ENCODE data around the gene MT1B.

DNA sequence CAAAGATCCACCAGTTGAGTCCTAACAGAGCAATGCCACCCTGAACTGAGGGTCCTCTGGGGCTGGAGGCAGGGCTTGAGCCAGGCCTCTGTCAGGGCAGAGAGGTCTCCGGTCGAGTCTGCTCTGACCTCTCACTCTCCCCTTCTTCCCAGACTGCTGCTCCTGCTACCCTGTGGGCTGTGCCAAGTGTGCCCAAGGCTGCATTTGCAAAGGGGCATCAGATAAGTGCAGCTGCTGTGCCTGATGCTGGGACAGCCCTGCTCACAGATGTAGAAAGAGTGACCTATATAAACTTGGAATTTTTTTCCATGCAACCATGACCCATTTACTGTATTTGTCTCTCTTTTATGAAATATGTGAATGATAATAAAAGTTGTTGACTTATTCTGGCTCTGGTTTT, 2.4 kb upstream of the MT1B start:
- TF ChIP-seq, protein P1, sequence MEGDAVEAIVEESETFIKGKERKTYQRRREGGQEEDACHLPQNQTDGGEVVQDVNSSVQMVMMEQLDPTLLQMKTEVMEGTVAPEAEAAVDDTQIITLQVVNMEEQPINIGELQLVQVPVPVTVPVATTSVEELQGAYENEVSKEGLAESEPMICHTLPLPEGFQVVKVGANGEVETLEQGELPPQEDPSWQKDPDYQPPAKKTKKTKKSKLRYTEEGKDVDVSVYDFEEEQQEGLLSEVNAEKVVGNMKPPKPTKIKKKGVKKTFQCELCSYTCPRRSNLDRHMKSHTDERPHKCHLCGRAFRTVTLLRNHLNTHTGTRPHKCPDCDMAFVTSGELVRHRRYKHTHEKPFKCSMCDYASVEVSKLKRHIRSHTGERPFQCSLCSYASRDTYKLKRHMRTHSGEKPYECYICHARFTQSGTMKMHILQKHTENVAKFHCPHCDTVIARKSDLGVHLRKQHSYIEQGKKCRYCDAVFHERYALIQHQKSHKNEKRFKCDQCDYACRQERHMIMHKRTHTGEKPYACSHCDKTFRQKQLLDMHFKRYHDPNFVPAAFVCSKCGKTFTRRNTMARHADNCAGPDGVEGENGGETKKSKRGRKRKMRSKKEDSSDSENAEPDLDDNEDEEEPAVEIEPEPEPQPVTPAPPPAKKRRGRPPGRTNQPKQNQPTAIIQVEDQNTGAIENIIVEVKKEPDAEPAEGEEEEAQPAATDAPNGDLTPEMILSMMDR (IDR thresholded peaks at IDR 0.05; ENCODE audit: poor library complexity, severe bottlenecking) = no peak
- TF ChIP-seq EZH2 (IDR thresholded peaks at IDR 0.05; ENCODE audit: borderline replicate concordance, insufficient read depth, low read length, poor library complexity, severe bottlenecking) (no peak), EP300 (conservative IDR thresholded peaks at IDR 0.05; ENCODE audit: poor library complexity, severe bottlenecking) (no peak), RAD21 (conservative IDR thresholded peaks at IDR 0.05) (no peak), POLR2AphosphoS5 (IDR thresholded peaks at IDR 0.05) (no peak)
